SK-N-SH (cell line): ENCODE measurements around the gene SLC39A7. TPM values are rescaled to one million over a fixed set of nuclear protein-coding genes. Genes with fewer than 3 reads are reported as not detected.
A peak's percentile ranks its signal among the peaks of the same experiment; 100 is the strongest.

Source experiments
- CTCF ChIA-PET: fragments of 300-600, 350-600 bp; formaldehyde crosslinking; extraction: SDS; loops from one replicate; lab custom pipeline; 2021; lab: Yijun Ruan, JAX
- POLR2A ChIA-PET: fragments of 350-600 bp; sonication (Branson Sonifier 250); formaldehyde crosslinking; extraction: SDS; loops from one replicate; lab custom pipeline; 2020; ENCODE audit warnings: antibody characterized with exemption, inconsistent platforms; lab: Yijun Ruan, JAX
- DNase-seq: peaks from one replicate; pipeline ENCODE4 v3.0.0; 2012
- H2AFZ ChIP-seq: fragments of 200-600 bp; sonication (generic); 2 replicates; pipeline ENCODE4 v1.8.1; 2016; ENCODE audit warnings: antibody characterized with exemption, mild to moderate bottlenecking, low read depth
- H3F3A ChIP-seq: fragments of 200-600 bp; sonication (generic); replicated peaks from 2 replicates; pipeline ENCODE3; 2016; ENCODE audit warnings: antibody characterized with exemption, mild to moderate bottlenecking; ENCODE audit not compliant: insufficient read depth
- H3K27ac ChIP-seq, 2 experiments: fragments of 200-500 bp in 1 of 2; fragments of 200-600 bp in 1 of 2; sonication (Bioruptor generic) in 1 of 2; sonication (generic), shearing (Covaris generic) in 1 of 2; 2 replicates each; pipeline versions ENCODE4 v1.5.1 to v1.6.1; 2014 to 2016; ENCODE audit warnings: low read depth in 2 of 2, inconsistent platforms in 1 of 2, low read length in 1 of 2, mild to moderate bottlenecking in 1 of 2, mixed read lengths in 1 of 2
- H3K27me3 ChIP-seq: fragments of 200-600 bp; sonication (generic), shearing (Covaris generic); 2 replicates; pipeline ENCODE4 v1.6.1; 2016; ENCODE audit warnings: mixed run types; ENCODE audit not compliant: insufficient read depth
- H3K36me3 ChIP-seq, 2 experiments: fragments of 200-500 bp in 1 of 2; fragments of 200-600 bp in 1 of 2; sonication (Bioruptor generic) in 1 of 2; sonication (generic) in 1 of 2; replicated peaks in 1 of 2; 2 replicates each; pipeline versions ENCODE3 to v1.5.1; 2014 to 2016; ENCODE audit warnings: low read length in 1 of 2, mild to moderate bottlenecking in 1 of 2; ENCODE audit not compliant: insufficient read depth in 2 of 2, control insufficient read depth in 1 of 2
- H3K4me1 ChIP-seq, 2 experiments: fragments of 200-500 bp in 1 of 2; fragments of 200-600 bp in 1 of 2; sonication (Bioruptor generic) in 1 of 2; sonication (generic), shearing (Covaris generic) in 1 of 2; 2 replicates each; pipeline versions ENCODE4 v1.5.1 to v1.6.1; 2014 to 2016; ENCODE audit warnings: low read depth in 1 of 2, low read length in 1 of 2, mixed run types in 1 of 2; ENCODE audit not compliant: insufficient read depth in 2 of 2, control insufficient read depth in 1 of 2
- H3K4me2 ChIP-seq: fragments of 200-600 bp; sonication (generic), shearing (Covaris generic); 2 replicates; pipeline ENCODE4 v1.6.1; 2017; ENCODE audit warnings: mixed run types
- H3K4me3 ChIP-seq, 2 experiments: fragments of 200-500 bp in 1 of 2; fragments of 200-600 bp in 1 of 2; sonication (Bioruptor generic) in 1 of 2; sonication (generic), shearing (Covaris generic) in 1 of 2; 2 replicates each; pipeline versions ENCODE4 v1.5.1 to v1.8.1; 2014 to 2016; ENCODE audit warnings: low read depth in 2 of 2, inconsistent platforms in 1 of 2, low read length in 1 of 2, mild to moderate bottlenecking in 1 of 2, mixed read lengths in 1 of 2, moderate library complexity in 1 of 2
- H3K79me2 ChIP-seq: fragments of 200-600 bp; sonication (generic); 2 replicates; pipeline ENCODE4 v1.8.1; 2017; ENCODE audit warnings: mild to moderate bottlenecking; ENCODE audit not compliant: insufficient read depth
- H3K9ac ChIP-seq: fragments of 200-600 bp; sonication (generic); 2 replicates; pipeline ENCODE4 v1.6.1; 2017; ENCODE audit warnings: mixed run types
- H3K9me2 ChIP-seq: fragments of 200-600 bp; sonication (generic); 2 replicates; pipeline ENCODE4 v1.6.1; 2017; ENCODE audit warnings: mixed run types
- H3K9me3 ChIP-seq: fragments of 200-600 bp; sonication (generic); 2 replicates; pipeline ENCODE4 v1.6.1; 2017; ENCODE audit warnings: mixed run types, mild to moderate bottlenecking, moderate library complexity
- H4K20me1 ChIP-seq: fragments of 200-600 bp; sonication (generic); 2 replicates; pipeline ENCODE4 v1.6.1; 2017; ENCODE audit warnings: mild to moderate bottlenecking, mixed run types; ENCODE audit not compliant: insufficient read depth
- CHD2 ChIP-seq: fragments of 150-350 bp; IDR thresholded peaks from 2 replicates; pipeline ENCODE4 v1.6.1; 2018; ENCODE audit warnings: low read length; ENCODE audit not compliant: partially characterized antibody
- ELF1 ChIP-seq: IDR thresholded peaks from 2 replicates; pipeline ENCODE4 v1.4.0; 2012
- EP300 ChIP-seq, 2 experiments: IDR thresholded peaks; 2 replicates each; pipeline versions ENCODE4 v1.4.0 to v1.6.1; 2012; ENCODE audit warnings: borderline replicate concordance in 1 of 2, low read depth in 1 of 2, low read length in 1 of 2
- EZH2phosphoT487 ChIP-seq: fragments of 200-600 bp; sonication (generic); IDR thresholded peaks from 2 replicates; pipeline ENCODE4 v1.6.1; 2017; ENCODE audit warnings: low read depth, mixed run types, mild to moderate bottlenecking, antibody characterized with exemption, moderate library complexity, borderline replicate concordance
- GATA2 ChIP-seq: sonication (generic); formaldehyde crosslinking; IDR thresholded peaks from 2 replicates; pipeline ENCODE4 v1.5.0; 2020; ENCODE audit warnings: mild to moderate bottlenecking, missing genetic modification reagents
- NFIC ChIP-seq: IDR thresholded peaks from 2 replicates; pipeline ENCODE4 v1.4.0; 2012; ENCODE audit warnings: borderline replicate concordance
- RAD21 ChIP-seq: IDR thresholded peaks from 2 replicates; pipeline ENCODE4 v1.6.1; 2012; ENCODE audit warnings: mild to moderate bottlenecking, low read length
- SMC3 ChIP-seq: IDR thresholded peaks from 2 replicates; pipeline ENCODE4 v1.6.1; 2012; ENCODE audit warnings: low read depth, low read length, improper control_type of control experiment
- USF1 ChIP-seq: IDR thresholded peaks from 2 replicates; pipeline ENCODE4 v1.4.0; 2012; ENCODE audit warnings: low read depth, borderline replicate concordance
- YY1 ChIP-seq: IDR thresholded peaks from 2 replicates; pipeline ENCODE4 v1.4.0; 2012; ENCODE audit warnings: low read depth, mild to moderate bottlenecking
- WGBS: methylation state at CpG from one replicate; pipeline ENCODE4 v1.1.6; 2017; ENCODE audit warnings: low lambda C conversion rate; 5-methylcytosine and 5-hydroxymethylcytosine counted together
- polyA plus RNA-seq, 3 experiments: library from polyadenylated mRNA; depleted of rRNA; stranded (reverse); fragments of >200 nt; gene quantifications; 2 replicates each; pipeline ENCODE4 v1.2.3, GENCODE V29; 2012
- TF ChIP-seq, protein P1 (sequence below): fragments of 200-600 bp; sonication (generic); IDR thresholded peaks from 2 replicates; pipeline ENCODE4 v1.6.1; 2017; ENCODE audit warnings: antibody characterized with exemption, mild to moderate bottlenecking, moderate library complexity

SLC39A7 gene
- polyA plus RNA-seq, 1 of the 3 experiments (the other 2 are of a cell fraction): 129 TPM

DNA sequence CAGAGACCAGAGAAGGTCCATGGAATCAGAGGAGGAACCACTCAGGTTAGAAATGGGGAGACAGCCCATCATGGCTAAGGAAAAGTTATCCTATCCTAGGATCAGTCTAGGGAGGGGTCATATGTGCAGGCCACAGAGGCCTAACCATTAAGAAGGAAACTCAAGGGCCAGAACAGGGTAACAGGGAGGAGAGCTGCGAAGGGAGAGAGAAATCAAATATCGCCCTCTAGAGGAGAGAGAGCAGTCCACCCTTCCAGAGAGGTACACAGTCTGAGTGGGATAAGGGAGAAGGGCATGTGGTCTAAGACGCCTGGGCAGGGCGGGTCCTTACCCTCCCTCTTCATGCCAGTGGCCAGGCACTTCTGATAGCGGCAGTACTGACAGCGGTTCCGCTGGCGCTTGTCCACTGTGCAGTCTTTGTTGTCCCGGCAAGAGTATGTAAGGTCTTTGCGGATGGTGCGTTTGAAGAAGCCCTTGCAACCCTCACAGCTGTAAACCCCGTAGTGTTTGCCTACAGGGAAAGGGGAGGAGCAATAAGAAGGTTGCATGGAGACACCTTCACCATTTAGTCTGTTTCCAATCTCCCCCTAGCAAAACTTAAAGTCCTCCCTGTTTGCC, 3.1 kb upstream of the SLC39A7 start (continued):
- TF ChIP-seq, protein P1, sequence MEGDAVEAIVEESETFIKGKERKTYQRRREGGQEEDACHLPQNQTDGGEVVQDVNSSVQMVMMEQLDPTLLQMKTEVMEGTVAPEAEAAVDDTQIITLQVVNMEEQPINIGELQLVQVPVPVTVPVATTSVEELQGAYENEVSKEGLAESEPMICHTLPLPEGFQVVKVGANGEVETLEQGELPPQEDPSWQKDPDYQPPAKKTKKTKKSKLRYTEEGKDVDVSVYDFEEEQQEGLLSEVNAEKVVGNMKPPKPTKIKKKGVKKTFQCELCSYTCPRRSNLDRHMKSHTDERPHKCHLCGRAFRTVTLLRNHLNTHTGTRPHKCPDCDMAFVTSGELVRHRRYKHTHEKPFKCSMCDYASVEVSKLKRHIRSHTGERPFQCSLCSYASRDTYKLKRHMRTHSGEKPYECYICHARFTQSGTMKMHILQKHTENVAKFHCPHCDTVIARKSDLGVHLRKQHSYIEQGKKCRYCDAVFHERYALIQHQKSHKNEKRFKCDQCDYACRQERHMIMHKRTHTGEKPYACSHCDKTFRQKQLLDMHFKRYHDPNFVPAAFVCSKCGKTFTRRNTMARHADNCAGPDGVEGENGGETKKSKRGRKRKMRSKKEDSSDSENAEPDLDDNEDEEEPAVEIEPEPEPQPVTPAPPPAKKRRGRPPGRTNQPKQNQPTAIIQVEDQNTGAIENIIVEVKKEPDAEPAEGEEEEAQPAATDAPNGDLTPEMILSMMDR: peak; percentile 69
- TF ChIP-seq RAD21 (peak; percentile 69), ELF1 (no peak)

GRCh38 chr6:33198159-33198852, 2.4 kb upstream of the SLC39A7 start:
- peaks cover 26% of the 10 kb centered on the region for H4K20me1 ChIP-seq
- H2AFZ ChIP-seq: no peak overlapping the region
- H3K4me1 ChIP-seq: peaks cover 11 to 27% of the 10 kb centered on the region in 2 experiments; a peak in 2 of 4 replicates
- no peaks in the 10 kb centered on the region for H3K9me3 ChIP-seq
- H3K27ac ChIP-seq: no peak overlapping the region
- H3K79me2 ChIP-seq: peaks cover 57% of the 10 kb centered on the region
- 92% methylated on average over 6 of the region's 6 CpGs for WGBS
- peak overlapping the region in 1 of 2 experiments; percentile 82; a peak in 2 of 4 replicates for H3K4me3 ChIP-seq
- no peaks in the 10 kb centered on the region for H3K9me2 ChIP-seq
- no peak for DNase-seq
- peak overlapping the region; percentile 98; the same call in 1 of the 2 replicates for H3K4me2 ChIP-seq
- H3F3A ChIP-seq: peaks cover 11% of the 10 kb centered on the region
- ChIA-PET CTCF (interaction anchor here (0.7 to 3.7 kb wide), 16 partner anchors 9 to 272 kb away, joined by 3 to 50 read pairs (median 6); partner anchors contain the start of gene RING1), POLR2A (interaction anchor here (0.6 kb wide), 1 partner anchor 78 kb away, joined by 3 read pairs; the partner anchor contains the start of gene B3GALT4)
- no peak overlapping the region for H3K9ac ChIP-seq
- H3K36me3 ChIP-seq: peaks cover 32 to 53% of the 10 kb centered on the region in 2 experiments
- TF ChIP-seq NFIC (no peak), GATA2 (CRISPR knock-in tag) (no peak), YY1 (no peak), EZH2phosphoT487 (no peak), SMC3 (no peak), CHD2 (no peak), USF1 (no peak), EP300 (IDR thresholded peaks at IDR 0.05; ENCODE audit: borderline replicate concordance in 1 of 2, low read depth in 1 of 2, low read length in 1 of 2) (no peak)
- no peaks in the 10 kb centered on the region for H3K27me3 ChIP-seq
